GM21528 (cell line): Measurements from ENCODE around the gene MICAL2.

ENCODE experiments used
- ATAC-seq: cut with Tn5 transposase; IDR thresholded peaks from one replicate; pipeline ENCODE4 v1.9.1; 2021; ENCODE audit warnings: mild to moderate bottlenecking, moderate library complexity; ENCODE audit not compliant: unreplicated experiment, low FRiP score

MICAL2 gene

GRCh38 chr11:12116425-12117032 lies 6.1 kb downstream of the MICAL2 start:
- no peak for ATAC-seq

DNA sequence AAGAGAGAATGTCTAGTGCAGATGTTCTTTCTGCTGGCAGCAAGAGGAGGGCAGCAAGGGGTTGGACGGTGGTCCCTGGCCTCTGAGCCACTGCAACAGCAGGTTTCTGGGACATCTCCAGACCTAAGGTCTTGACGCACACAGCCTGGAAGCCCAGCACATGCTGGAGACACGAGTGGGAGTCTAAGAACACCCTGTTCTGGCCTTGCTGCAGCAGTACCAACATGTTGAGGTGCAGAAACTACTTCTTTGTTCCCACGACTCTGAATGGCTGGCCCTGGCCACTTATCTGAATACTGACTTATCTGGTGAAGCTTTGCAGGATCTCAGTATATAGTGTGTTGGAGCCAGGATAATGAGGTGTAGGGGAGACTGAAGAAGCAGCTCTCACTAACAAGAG lies 6.8 kb downstream of the MICAL2 start:
- ATAC-seq: no peak

- no peak for ATAC-seq
Measured at GRCh38 chr11:12117611-12118010, 7.2 kb downstream of the MICAL2 start.

- no peak for ATAC-seq
Measured at GRCh38 chr11:12118949-12119348, 8.6 kb downstream of the MICAL2 start.

- ATAC-seq: no peak
Measured at GRCh38 chr11:12119502-12119901, 9.1 kb downstream of the MICAL2 start.

- no peak for ATAC-seq
Measured at GRCh38 chr11:12120031-12121008, 9.9 kb downstream of the MICAL2 start.

- no peak for ATAC-seq
Measured at GRCh38 chr11:12121011-12121410, 10.6 kb downstream of the MICAL2 start.

DNA sequence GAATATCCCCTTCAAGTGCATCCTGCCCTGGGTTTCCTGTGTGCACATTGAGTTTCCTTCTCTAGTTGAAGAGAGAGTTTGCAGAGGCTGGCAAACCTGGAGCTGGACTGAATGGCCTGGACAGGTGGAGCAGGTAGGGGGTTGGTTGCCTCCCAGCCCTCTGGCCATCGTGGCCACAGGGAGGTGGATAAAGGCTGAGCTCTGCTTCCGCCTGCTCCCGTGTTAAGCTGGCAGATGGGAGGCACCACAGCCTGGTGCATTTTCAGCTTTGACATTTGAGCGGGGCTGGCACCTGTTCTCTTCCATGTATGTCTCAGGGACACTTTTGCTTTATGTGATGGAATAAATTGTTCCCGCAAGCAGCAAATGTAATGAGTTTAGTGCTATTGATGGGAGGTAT lies 11.1 kb downstream of the MICAL2 start:
- ATAC-seq: no peak

GRCh38 chr11:12122083-12122482 lies 11.7 kb downstream of the MICAL2 start:
- no peak for ATAC-seq

DNA sequence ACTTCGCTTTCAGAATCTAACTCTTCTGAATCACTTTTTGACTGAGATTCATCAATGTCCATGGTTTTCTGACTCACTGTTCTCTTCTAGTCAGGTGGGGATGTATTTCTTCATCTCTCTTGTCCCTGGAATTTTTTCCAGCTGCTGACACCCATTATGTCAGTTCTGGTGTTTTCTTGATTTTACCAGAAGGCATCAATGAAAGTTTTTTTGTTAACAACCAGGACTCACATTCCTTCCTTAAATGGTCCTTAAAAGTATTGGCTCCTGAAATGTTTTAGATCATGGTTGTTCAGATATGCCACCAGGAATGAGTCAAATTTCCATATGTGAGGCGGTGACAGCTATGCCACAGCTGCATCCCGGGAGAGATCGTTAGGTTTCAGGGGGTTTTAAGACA lies 12.9 kb downstream of the MICAL2 start:
- no peak for ATAC-seq

- no peak for ATAC-seq
Measured at GRCh38 chr11:12123799-12124198, 13.4 kb downstream of the MICAL2 start.

DNA sequence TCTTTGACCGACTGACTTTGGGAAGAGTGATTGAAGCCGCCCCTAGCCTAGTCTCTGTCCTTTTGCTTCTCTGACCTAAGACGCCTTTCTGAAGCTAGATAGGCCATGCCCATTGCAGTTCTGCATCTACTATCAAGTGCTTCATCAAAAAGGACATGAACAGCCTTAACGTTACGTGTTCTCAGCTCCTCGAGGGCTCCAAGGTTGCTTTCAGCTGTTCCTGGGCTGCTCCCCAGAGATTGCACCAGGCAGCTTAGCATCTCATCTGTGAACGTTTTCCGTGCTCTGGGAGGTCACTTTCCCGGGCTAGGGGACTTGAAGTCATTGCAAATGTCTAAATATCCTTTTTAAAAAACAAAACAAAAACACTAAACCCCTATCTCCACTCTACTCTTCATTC lies 13.9 kb downstream of the MICAL2 start:
- ATAC-seq: no peak

DNA sequence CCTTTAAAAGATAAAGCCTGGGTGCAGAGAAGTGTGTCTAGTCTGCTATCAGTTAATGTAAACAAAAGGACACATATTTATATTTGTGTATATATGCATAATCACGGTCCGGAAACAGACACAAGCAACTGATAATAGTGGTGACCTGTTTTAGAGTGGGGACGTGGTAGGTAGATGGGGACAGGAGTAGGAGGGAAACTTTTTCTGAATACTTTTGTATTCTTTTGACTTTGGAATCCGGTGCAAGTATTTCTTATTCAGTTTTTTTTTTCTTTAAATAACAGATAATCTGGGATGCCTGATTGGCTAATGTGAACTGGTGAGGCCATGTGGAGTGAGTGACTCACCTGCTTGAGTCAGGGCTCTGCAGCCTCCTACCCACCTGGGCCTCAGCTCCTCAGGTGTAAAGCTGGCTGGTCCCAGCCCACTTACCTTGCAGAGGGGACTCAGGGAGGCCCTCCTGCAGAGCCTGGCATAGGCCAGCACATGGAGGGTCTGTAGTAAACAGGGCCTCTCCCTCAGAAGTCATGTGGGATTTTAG lies 15.3 kb downstream of the MICAL2 start:
- no peak for ATAC-seq

DNA sequence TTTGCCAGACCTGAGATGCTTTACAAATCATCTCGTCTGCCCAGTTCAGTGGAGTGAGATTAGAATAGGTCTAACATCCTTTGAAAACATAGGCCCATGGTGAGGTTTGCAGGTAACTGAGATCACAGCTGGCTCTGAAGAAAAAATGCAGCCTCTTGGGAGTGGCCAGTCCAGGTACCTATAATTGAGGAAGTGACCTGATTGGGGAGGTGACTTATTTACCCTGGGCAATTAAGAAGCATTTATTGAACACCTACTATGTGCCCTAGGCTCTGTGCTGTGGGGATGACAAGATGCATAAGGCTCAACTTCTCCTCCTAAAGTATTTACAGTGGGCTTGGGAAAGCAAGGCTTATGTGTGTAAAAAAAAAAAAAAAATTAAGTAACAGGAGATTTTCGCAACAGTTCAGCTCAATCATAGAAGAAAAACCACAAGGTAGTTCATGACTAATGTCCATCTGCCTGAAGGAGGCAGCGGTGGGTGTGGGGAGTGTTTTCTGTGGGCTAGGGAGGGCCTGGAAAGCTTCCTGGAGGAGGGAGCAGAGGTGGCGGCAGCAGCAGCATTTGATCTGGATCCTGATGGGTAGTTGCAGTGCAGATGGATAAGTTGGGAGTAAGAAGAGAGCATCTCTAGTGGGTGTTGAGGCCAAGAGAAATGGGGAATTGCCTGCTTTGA lies 16.1 kb downstream of the MICAL2 start:
- no peak for ATAC-seq

- ATAC-seq: no peak
Measured at GRCh38 chr11:12127206-12127898, 17.0 kb downstream of the MICAL2 start.

DNA sequence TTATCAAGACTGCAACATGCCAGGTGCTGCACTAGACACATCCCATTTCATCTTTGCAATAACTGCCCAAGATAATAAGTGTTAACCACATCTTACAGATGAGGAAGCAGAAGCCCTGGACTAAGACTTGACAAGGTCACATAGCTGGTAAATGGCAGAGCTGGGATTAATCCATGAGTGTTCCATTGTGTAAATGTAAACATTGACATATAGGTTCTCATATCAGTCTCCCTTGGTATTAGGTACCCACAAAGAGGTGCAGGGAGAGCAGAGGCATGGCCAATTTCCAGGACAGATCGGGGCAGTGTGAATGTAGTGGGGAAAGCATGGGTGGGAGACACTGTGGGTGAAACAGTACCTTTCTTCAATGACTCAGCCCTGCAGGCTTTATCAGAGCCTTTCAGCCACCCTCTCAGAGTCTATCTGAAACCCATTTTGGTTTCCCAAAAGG lies 17.9 kb downstream of the MICAL2 start:
- ATAC-seq: no peak

- no peak for ATAC-seq
Measured at GRCh38 chr11:12129227-12129626, 18.8 kb downstream of the MICAL2 start.

DNA sequence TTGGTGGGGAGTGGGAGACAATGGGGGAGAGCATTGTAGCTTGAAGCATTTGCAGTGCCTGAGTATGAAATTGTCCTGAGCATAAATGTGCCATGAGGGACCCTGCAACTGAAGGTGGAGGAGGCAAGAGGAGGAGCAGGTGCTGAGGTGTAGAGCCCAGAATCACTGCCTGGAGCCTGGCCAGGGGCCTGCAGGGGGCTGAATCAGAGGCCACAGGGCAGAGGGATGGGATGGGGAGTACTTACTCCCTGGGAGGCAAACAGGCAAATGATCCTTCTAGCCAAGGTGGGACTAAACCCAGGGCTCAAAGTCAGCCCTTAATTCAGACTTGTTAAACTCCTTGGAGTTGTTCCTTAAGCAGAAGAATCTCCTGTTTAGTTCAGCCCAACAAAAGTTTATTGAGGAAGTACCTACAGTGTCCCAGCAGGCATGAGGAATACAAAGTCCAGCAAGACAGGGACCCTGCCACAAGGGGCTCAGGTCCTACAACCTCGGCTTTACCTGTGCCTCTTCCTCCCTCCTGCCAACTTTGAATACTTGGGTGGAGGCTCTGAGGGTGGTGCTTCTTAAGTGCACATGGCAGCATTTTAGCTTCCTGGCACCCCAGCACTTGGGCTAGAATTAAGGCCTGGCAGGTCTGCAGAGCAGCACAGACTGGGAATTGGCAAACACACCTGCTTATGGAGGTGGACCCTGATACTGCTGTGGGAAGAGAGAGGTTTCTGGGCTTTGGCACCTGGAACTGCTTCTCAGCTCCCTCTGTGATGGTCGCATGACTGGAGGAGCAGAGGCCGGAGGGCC lies 20.0 kb downstream of the MICAL2 start:
- no peak for ATAC-seq

DNA sequence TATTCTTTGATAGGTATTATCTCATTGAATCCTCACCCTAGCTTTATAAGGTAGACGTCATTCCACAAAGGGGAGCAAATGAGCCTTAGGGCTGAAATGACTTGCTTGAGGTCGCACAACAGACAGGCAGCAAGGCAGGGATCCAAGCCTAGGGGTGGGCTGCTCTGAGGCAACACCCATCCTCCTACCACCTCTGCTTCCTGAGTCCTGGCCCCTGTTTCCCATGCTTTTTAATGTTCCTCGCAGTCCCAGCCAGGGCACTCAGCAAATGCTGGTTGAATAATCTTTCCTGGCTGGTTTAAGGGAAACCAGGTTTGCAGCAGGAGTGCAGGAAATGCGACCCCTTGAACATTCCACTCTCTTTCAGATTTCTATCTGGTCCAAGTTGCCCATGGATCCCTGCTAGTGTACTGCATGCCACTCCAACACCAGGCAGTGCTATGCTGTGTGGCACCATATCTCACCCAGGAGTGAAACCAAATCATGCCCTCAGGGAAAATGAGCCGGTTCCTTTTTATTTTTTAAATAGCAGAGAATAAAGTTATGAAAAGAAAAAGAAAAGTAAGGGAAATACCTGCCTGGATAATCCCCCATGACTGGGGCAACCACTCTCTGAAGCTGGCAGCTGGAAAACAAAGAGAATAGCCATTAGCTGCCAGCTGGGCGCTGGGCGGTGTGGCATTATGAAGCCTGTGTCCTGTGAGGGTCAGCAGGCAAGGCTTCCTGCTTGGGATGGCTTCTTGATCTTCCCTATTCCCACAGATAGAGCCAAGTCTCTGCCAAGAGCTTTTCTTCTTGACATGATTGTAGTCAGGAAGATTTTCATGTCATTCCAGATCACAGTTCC lies 21.8 kb downstream of the MICAL2 start:
- no peak for ATAC-seq
